GM23338 (cell line): ENCODE measurements around the gene ALPP.
"Not testable (repeated sequence)": the region's sequence is repeated elsewhere in the genome, so short reads cannot be mapped to it uniquely, and the experiment has no call there.

Source experiments
- CREB1 ChIP-seq: fragments of 250-450 bp; sonication (Bioruptor Pico); IDR thresholded peaks from 2 replicates; pipeline ENCODE4 v1.5.0; 2020; ENCODE audit warnings: low read depth, mild to moderate bottlenecking, moderate library complexity
- ETS1 ChIP-seq: IDR thresholded peaks from 2 replicates; pipeline ENCODE4 v1.6.1; 2016; ENCODE audit warnings: antibody characterized with exemption
- EZH2 ChIP-seq: fragments of 200-600 bp; sonication (generic); IDR thresholded peaks from one replicate; pipeline ENCODE4 v1.8.0; 2017; ENCODE audit warnings: antibody characterized with exemption, mild to moderate bottlenecking, low read depth; ENCODE audit not compliant: unreplicated experiment
- EZH2phosphoT487 ChIP-seq: fragments of 200-600 bp; sonication (generic); IDR thresholded peaks from one replicate; pipeline ENCODE4 v1.8.1; 2018; ENCODE audit warnings: antibody characterized with exemption; ENCODE audit not compliant: unreplicated experiment
- JUNB ChIP-seq: IDR thresholded peaks from one replicate; pipeline ENCODE4 v1.6.1; 2016; ENCODE audit warnings: antibody characterized with exemption; ENCODE audit not compliant: unreplicated experiment
- POLR2AphosphoS5 ChIP-seq: IDR thresholded peaks from 2 replicates; pipeline ENCODE4 v1.6.1; 2016; ENCODE audit warnings: antibody characterized with exemption, low read depth
- REST ChIP-seq: IDR thresholded peaks from one replicate; pipeline ENCODE4 v1.6.1; 2018; ENCODE audit warnings: antibody characterized with exemption; ENCODE audit not compliant: unreplicated experiment
- ZNF114 ChIP-seq: fragments of 250-450 bp; sonication (Bioruptor Pico); IDR thresholded peaks from 2 replicates; pipeline ENCODE4 v1.5.0; 2020; ENCODE audit warnings: mild to moderate bottlenecking, moderate library complexity
- ZNF331 ChIP-seq: fragments of 250-450 bp; sonication (Bioruptor Pico); IDR thresholded peaks from 2 replicates; pipeline ENCODE4 v1.5.0; 2020; ENCODE audit warnings: low read depth, mild to moderate bottlenecking, moderate library complexity
- TF ChIP-seq, protein P1 (sequence below), 2 experiments: fragments of 200-600 bp in 1 of 2; sonication (generic) in 1 of 2; conservative IDR thresholded peaks; 2 replicates each; pipeline versions ENCODE4 v1.5.1 to v1.6.1; 2016 to 2017; ENCODE audit warnings: antibody characterized with exemption in 2 of 2, low read depth in 2 of 2, mild to moderate bottlenecking in 2 of 2, moderate library complexity in 1 of 2

- TF ChIP-seq, protein P1, sequence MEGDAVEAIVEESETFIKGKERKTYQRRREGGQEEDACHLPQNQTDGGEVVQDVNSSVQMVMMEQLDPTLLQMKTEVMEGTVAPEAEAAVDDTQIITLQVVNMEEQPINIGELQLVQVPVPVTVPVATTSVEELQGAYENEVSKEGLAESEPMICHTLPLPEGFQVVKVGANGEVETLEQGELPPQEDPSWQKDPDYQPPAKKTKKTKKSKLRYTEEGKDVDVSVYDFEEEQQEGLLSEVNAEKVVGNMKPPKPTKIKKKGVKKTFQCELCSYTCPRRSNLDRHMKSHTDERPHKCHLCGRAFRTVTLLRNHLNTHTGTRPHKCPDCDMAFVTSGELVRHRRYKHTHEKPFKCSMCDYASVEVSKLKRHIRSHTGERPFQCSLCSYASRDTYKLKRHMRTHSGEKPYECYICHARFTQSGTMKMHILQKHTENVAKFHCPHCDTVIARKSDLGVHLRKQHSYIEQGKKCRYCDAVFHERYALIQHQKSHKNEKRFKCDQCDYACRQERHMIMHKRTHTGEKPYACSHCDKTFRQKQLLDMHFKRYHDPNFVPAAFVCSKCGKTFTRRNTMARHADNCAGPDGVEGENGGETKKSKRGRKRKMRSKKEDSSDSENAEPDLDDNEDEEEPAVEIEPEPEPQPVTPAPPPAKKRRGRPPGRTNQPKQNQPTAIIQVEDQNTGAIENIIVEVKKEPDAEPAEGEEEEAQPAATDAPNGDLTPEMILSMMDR (conservative IDR thresholded peaks at IDR 0.05; ENCODE audit: low read depth in 2 of 2), result not testable (repeated sequence)
- TF ChIP-seq POLR2AphosphoS5; EZH2phosphoT487; EZH2; REST; ETS1; JUNB; ZNF331 (CRISPR knock-in tag); CREB1 (CRISPR knock-in tag); ZNF114 (CRISPR knock-in tag): not testable (repeated sequence)
Observed at GRCh38 chr2:232394431-232394830, 15.9 kb downstream of the ALPP start.
